Measurements from ENCODE around the gene PALM. TPM values are rescaled to one million over a fixed set of nuclear protein-coding genes. Genes with fewer than 3 reads are reported as not detected.

The PALM gene, protein sequence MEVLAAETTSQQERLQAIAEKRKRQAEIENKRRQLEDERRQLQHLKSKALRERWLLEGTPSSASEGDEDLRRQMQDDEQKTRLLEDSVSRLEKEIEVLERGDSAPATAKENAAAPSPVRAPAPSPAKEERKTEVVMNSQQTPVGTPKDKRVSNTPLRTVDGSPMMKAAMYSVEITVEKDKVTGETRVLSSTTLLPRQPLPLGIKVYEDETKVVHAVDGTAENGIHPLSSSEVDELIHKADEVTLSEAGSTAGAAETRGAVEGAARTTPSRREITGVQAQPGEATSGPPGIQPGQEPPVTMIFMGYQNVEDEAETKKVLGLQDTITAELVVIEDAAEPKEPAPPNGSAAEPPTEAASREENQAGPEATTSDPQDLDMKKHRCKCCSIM
- total RNA-seq (10 to 100 TPM; 33.5 to 45.7 TPM), polyA plus RNA-seq (10 to 100 TPM; 16.2 to 22.7 TPM)
- long read RNA-seq, donor 1, transcript PALM-202 (9 exons, 2,725 nt) = major isoform, 23 of 60 reads
- long read RNA-seq, donor 1, partial matches to known transcripts = 35 of 60 reads
- long read RNA-seq, donor 1, other reads (novel, unspliced or antisense) = 0 of 60 reads
- long read RNA-seq, donor 2, transcript PALM-202 (9 exons, 2,725 nt) = major isoform, 5 of 7 reads
- long read RNA-seq, donor 2, partial matches to known transcripts = 0 of 7 reads
- long read RNA-seq, donor 2, other reads (novel, unspliced or antisense) = 0 of 7 reads
- long read RNA-seq, donor 3, partial matches to known transcripts = 0 of 2 reads
- long read RNA-seq, donor 3, other reads (novel, unspliced or antisense) = 0 of 2 reads
- long read RNA-seq, donor 4, partial matches to known transcripts = 0 of 5 reads
- long read RNA-seq, donor 4, other reads (novel, unspliced or antisense) = 0 of 5 reads
- long read RNA-seq, donor 5, partial matches to known transcripts = 0 of 3 reads
- long read RNA-seq, donor 5, other reads (novel, unspliced or antisense) = 0 of 3 reads

DNA sequence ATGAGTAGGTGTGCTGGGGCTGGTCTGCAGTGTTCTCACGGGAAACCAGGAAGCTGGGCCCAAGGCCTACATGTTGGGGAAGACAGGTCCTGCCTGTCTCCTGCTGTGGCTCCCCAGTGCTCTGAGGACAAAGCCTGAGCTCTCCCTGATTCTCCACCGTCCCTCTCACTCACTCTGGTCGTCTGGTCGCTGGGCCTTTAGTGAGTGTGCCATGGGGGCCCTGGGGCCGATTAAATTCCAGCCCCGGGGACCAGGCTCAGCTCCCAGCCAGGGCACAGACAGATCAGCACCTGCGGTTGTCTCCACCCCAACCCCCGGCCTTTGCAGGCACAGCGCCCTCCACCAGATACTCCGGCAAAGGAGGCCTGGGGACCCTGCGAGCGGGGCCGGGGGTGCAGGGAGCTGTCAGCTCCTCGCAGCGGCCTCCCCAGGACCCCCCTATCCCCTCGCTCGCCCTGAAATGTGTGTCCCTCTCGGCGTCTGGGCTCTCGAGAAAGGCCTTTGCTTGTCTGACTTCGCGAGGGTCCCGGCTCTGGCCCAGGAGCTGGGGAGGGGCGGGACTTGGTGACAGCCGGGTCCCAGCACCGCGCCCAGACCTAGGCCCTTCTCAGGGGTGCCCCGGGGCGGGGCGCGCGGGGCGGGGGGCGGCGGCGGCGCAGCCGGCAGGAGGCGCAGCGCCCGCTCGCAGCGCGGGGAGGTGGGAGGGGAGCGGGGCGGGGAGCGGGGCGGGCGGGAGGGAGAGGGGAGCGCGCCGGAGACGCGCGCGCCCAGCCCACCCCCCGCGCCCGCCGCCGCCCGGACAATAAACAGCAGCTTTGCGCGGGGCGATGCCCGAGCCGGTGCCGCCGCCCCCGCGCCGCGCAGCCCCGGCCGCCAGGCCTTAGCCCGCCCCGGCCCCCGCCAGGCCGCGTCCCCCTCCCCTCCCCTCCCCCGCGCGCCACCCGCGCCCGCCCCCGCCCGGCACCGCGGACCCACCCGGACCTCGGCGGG lies at the start of gene PALM:
Gene PALM (plus strand): TSS at position 782 of the 990 bp plus-strand sequence. CDS start 212 bp downstream, outside the sequence.
- no peak for TF ChIP-seq CTCF (IDR thresholded peaks at IDR 0.05; ENCODE audit: control extremely low read depth, extremely low read depth)
- Histone ChIP-seq H3K27me3 (ENCODE audit: control insufficient read depth in 3 of 3, insufficient read depth in 3 of 3, low read length in 2 of 3) (peaks cover 0 to 3% (median 0%) of the 10 kb centered on the region in 3 donors), H3K4me1 (ENCODE audit: control insufficient read depth in 5 of 5, insufficient read depth in 5 of 5, low read length in 5 of 5) (peaks cover 0 to 10% (median 0%) of the 10 kb centered on the region in 5 donors), H3K9me3 (ENCODE audit: control insufficient read depth in 4 of 4, insufficient read depth in 3 of 4, low read length in 3 of 4) (peaks cover 0 to 3% (median 0%) of the 10 kb centered on the region in 4 donors), H3K9ac (ENCODE audit: insufficient read depth in 1 of 2, low read length in 2 of 2) (no peak within 1 kb of the TSS), H3K36me3 (ENCODE audit: control insufficient read depth in 4 of 4, insufficient read depth in 4 of 4, low read length in 4 of 4) (no peaks in the 10 kb centered on the region), H3K4me3 (peak within 1 kb of the TSS; percentile 63), H3K27ac (ENCODE audit: low read depth in 1 of 2, low read length in 1 of 2) (peak within 1 kb of the TSS; percentile 79 to 80)
- no peak for ATAC-seq (ENCODE audit: insufficient read depth, low FRiP score)
- WGBS, 2 donors = 10 to 23% methylated on average over 41 to 83 of the region's 93 CpGs
- DNase-seq = peak; percentile 45 to 69 (median 62)

DNA sequence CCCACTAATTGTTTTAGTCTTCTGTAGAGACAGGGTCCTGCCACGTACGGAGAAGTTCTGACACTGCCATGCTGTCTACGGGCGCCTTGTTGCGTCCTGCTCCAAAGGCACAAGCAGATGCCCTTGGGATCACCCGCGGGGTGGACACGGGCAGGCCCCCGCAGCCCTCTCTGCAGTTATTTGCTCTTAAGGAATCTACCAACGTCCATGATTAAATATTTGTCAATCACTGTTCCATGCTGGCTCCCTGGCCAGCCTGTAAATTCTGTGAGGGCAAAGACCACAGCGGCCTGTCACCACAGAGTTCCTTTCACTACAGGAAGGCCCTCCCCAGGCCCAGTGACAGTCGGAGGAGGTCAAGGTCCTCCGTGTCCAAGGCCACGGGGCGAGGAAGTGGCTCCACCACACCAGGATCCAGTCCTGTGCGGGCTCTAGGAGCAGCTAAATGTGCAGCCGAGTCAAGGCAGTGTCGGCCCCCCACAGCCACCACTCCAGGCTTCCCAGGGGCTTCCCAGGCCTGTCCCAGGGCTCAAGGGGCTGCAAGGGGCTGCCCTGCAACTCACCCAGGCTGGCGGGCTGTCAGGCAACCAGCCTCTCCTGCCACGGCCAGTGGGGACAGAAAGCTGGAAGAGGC lies 47.8 kb upstream of the PALM start:
- peak overlapping the region; percentile 21 to 42 for H3K27ac ChIP-seq (ENCODE audit: low read depth in 1 of 2, low read length in 1 of 2)
- 30 to 35% methylated on average over 18 to 20 of the region's 20 CpGs for WGBS, 2 donors
- peak overlapping the region; percentile 50 for H3K4me3 ChIP-seq
- H3K27me3 ChIP-seq (ENCODE audit: control insufficient read depth in 3 of 3, insufficient read depth in 3 of 3, low read length in 2 of 3) = no peaks in the 10 kb centered on the region
- H3K9ac ChIP-seq (ENCODE audit: insufficient read depth in 1 of 2, low read length in 2 of 2) = peak overlapping the region in 1 of 2 donors; percentile 32
- no peak for TF ChIP-seq CTCF (IDR thresholded peaks at IDR 0.05; ENCODE audit: control extremely low read depth, extremely low read depth)
- ATAC-seq (ENCODE audit: insufficient read depth, low FRiP score) (no peak), DNase-seq (no peak)
- peaks cover 0 to 8% (median 0%) of the 10 kb centered on the region in 4 donors for H3K36me3 ChIP-seq (ENCODE audit: control insufficient read depth in 4 of 4, insufficient read depth in 4 of 4, low read length in 4 of 4)
- H3K9me3 ChIP-seq (ENCODE audit: control insufficient read depth in 4 of 4, insufficient read depth in 3 of 4, low read length in 3 of 4) = no peaks in the 10 kb centered on the region
- H3K4me1 ChIP-seq (ENCODE audit: control insufficient read depth in 5 of 5, insufficient read depth in 5 of 5, low read length in 5 of 5) = peaks cover 0 to 43% (median 10%) of the 10 kb centered on the region in 5 donors

All from lung (tissue), 16 donors.